Suprapubic skin (tissue), 4 donors: Measurements from ENCODE around the gene PMEL.

Source experiments
- CTCF ChIP-seq, 2 donors: fragments of 200-600 bp in 1 of 2; fragments of 450-650 bp in 1 of 2; sonication (generic) in 1 of 2; IDR thresholded peaks; one replicate each; pipeline ENCODE4 v1.5.1; 2016 to 2019; ENCODE audit warnings: antibody characterized with exemption in 2 of 2, mild to moderate bottlenecking in 1 of 2, moderate library complexity in 1 of 2
- POLR2A ChIP-seq, 2 donors: fragments of 450-650 bp; IDR thresholded peaks; one replicate each; pipeline ENCODE4 v1.6.1; 2017; ENCODE audit warnings: antibody characterized with exemption in 2 of 2, mild to moderate bottlenecking in 2 of 2, moderate library complexity in 2 of 2
- POLR2AphosphoS5 ChIP-seq, 3 donors: sonication (generic); formaldehyde crosslinking; IDR thresholded peaks; one replicate each; pipeline ENCODE4 v1.6.1; 2017; ENCODE audit warnings: antibody characterized with exemption in 3 of 3

DNA sequence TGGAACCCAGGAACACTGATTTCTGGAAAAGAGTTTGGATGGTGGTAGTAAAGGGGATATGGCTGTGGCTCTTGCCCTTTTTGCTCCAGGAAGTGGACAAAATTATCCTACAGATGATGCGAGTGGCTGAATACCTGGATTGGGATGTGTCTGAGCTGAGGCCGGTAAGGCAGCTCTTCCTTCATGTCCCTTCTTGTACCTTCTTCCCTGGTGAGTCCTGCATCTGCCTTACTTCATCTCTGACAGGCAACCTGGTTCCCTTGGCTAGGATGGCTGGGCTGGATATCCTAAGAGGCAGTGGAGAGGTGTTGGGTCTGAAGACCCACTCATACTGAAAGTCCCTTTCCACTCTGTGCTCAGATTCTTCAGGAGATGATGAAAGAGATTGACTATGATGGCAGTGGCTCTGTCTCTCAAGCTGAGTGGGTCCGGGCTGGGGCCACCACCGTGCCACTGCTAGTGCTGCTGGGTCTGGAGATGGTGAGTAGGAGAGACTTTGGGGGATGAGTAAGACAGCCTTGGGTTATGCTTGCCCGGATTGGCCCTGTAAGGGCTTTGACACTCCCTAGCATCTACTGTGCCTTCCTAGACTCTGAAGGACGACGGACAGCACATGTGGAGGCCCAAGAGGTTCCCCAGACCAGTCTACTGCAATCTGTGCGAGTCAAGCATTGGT is 26.9 kb downstream of the PMEL start:
- no peak for TF ChIP-seq CTCF (IDR thresholded peaks at IDR 0.05)
- TF ChIP-seq POLR2A (IDR thresholded peaks at IDR 0.05) = no peak
- no peak for TF ChIP-seq POLR2AphosphoS5 (IDR thresholded peaks at IDR 0.05)
